ENCODE measurements around the gene AAMP. TPM values are rescaled to one million over a fixed set of nuclear protein-coding genes. Genes with fewer than 3 reads are reported as not detected.
A peak's percentile ranks its signal among the peaks of the same experiment; 100 is the strongest.

Gene AAMP
- total and polyA plus RNA-seq, 2 donors (not counting 3 experiments of a cell fraction or from before 2014, with no cell fraction given) = 69.3 to 84.4 TPM

GRCh38 chr2:218298314-218298875, 28.5 kb upstream of the AAMP start:
- DNase-seq (ENCODE audit: low read depth, low spot score) = no peak
- ChIA-PET CTCF (interaction anchor here (0.9 to 12.1 kb wide), 4 partner anchors 11 to 97 kb away, joined by 6 to 178 read pairs (median 26); partner anchors contain the start of gene CATIP), POLR2A (no interaction called here)
- FAIRE-seq = no peak
- Histone ChIP-seq H4K20me1 (replicated peaks; ENCODE audit: control insufficient read depth, extremely low read depth, insufficient read depth, low read length) (no peaks in the 10 kb centered on the region), H3K27me3 (ENCODE audit: control insufficient read depth in 2 of 2, insufficient read depth in 2 of 2, low read length in 2 of 2) (no peaks in the 10 kb centered on the region), H3K79me2 (ENCODE audit: control insufficient read depth, insufficient read depth, low read length) (no peaks in the 10 kb centered on the region), H3K27ac (ENCODE audit: insufficient read depth, low read depth, low read length) (peak overlapping the region; percentile 21), H3K9me3 (replicated peaks; ENCODE audit: control insufficient read depth, insufficient read depth, low read length) (no peaks in the 10 kb centered on the region), H3K4me1 (ENCODE audit: control insufficient read depth, extremely low read depth, insufficient read depth, low read length) (peaks cover 26% of the 10 kb centered on the region), H2AFZ (ENCODE audit: low read depth, low read length) (peak overlapping the region; percentile 67), H3K4me3 (replicated peaks in 1 of 3; ENCODE audit: insufficient read depth in 1 of 3, low read depth in 1 of 3, low read length in 3 of 3) (no peak overlapping the region), H3K36me3 (ENCODE audit: control insufficient read depth in 2 of 2, extremely low read depth in 1 of 2, insufficient read depth in 2 of 2, low read length in 2 of 2) (no peaks in the 10 kb centered on the region), H3K9me1 (replicated peaks; ENCODE audit: control insufficient read depth, extremely low read depth, insufficient read depth, low read length) (no peaks in the 10 kb centered on the region), H3K4me2 (ENCODE audit: insufficient read depth, low read length) (no peak overlapping the region), H3K9ac (replicated peaks; ENCODE audit: extremely low read depth, insufficient read depth, low read length) (no peak overlapping the region)
- TF ChIP-seq FOS (IDR thresholded peaks at IDR 0.05; ENCODE audit: borderline replicate concordance, insufficient read depth, low read length) = no peak
- TF ChIP-seq JUN (IDR thresholded peaks at IDR 0.05; ENCODE audit: borderline replicate concordance, insufficient read depth, insufficient read length, low read depth) = no peak
- TF ChIP-seq GATA2 (IDR thresholded peaks at IDR 0.05; ENCODE audit: insufficient read depth, insufficient read length, low read depth, low read length) = no peak
- TF ChIP-seq POLR2AphosphoS5 (IDR thresholded peaks at IDR 0.05; ENCODE audit: insufficient read depth, low read depth, low read length) = no peak
- TF ChIP-seq MAX (IDR thresholded peaks at IDR 0.05; ENCODE audit: insufficient read depth, insufficient read length) = no peak
- no peak for TF ChIP-seq POLR2A (IDR thresholded peaks at IDR 0.05; ENCODE audit: low read depth, low read length)
- TF ChIP-seq CTCF (IDR thresholded peaks at IDR 0.05; ENCODE audit: extremely low read depth in 1 of 2, insufficient read depth in 1 of 2, low read depth in 1 of 2, low read length in 2 of 2) = no peak
- TF ChIP-seq EZH2 (IDR thresholded peaks at IDR 0.05; ENCODE audit: borderline replicate concordance, low read depth, low read length, severe bottlenecking) = no peak
- no peak for TF ChIP-seq MYC (IDR thresholded peaks at IDR 0.05; ENCODE audit: low read depth, low read length)
- dilution Hi-C loops (cut with MboI; ENCODE audit: extremely low pct_ligation_motif_present, low sequenced_read_pairs) = no loop called here
- intact Hi-C loops (cut with micrococcal nuclease) = no loop called here
- no TSS peak for BruUV-seq (replicated peaks)

All from endothelial cell of umbilical vein (primary cell).